MM.1S (cell line): ENCODE measurements around the gene GLB1L3.

Experiments
- DNase-seq: peaks from one replicate; pipeline ENCODE4 v3.0.0-alpha.2; 2015
- H2AFZ ChIP-seq: fragments of 300-600 bp; sonication (generic); 2 replicates; pipeline ENCODE4 v1.6.0; 2016; ENCODE audit warnings: antibody characterized with exemption, low read length
- H3F3A ChIP-seq: fragments of 300-600 bp; sonication (generic); 2 replicates; pipeline ENCODE4 v1.6.1; 2016; ENCODE audit warnings: mild to moderate bottlenecking, antibody characterized with exemption, low read length, moderate library complexity, mixed read lengths; ENCODE audit not compliant: insufficient read depth
- H3K27ac ChIP-seq: fragments of 300-600 bp; sonication (generic); 2 replicates; pipeline ENCODE4 v1.5.1; 2016; ENCODE audit warnings: mild to moderate bottlenecking, low read length
- H3K27me3 ChIP-seq: fragments of 300-600 bp; sonication (generic); replicated peaks from 2 replicates; pipeline ENCODE4 v1.6.0; 2016; ENCODE audit warnings: low read length; ENCODE audit not compliant: insufficient read depth
- H3K36me3 ChIP-seq: fragments of 300-600 bp; sonication (generic); replicated peaks from 2 replicates; pipeline ENCODE4 v1.6.1; 2016; ENCODE audit warnings: mild to moderate bottlenecking, low read length, mixed read lengths; ENCODE audit not compliant: insufficient read depth
- H3K4me1 ChIP-seq: fragments of 300-600 bp; sonication (generic); 2 replicates; pipeline ENCODE4 v1.6.1; 2016; ENCODE audit warnings: low read length, mixed read lengths
- H3K4me2 ChIP-seq: fragments of 300-600 bp; sonication (generic); 2 replicates; pipeline ENCODE4 v1.6.0; 2016; ENCODE audit warnings: low read depth, low read length
- H3K4me3 ChIP-seq: fragments of 300-600 bp; sonication (generic); 2 replicates; pipeline ENCODE4 v1.5.1; 2016; ENCODE audit warnings: low read length, mixed read lengths
- H3K79me2 ChIP-seq: fragments of 300-600 bp; sonication (generic); 2 replicates; pipeline ENCODE4 v1.6.1; 2016; ENCODE audit warnings: mixed run types, low read length, mixed read lengths
- H3K9ac ChIP-seq: fragments of 300-600 bp; sonication (generic); 2 replicates; pipeline ENCODE4 v1.6.1; 2016; ENCODE audit warnings: low read length, mixed read lengths
- H3K9me2 ChIP-seq: fragments of 300-600 bp; sonication (generic); replicated peaks from 2 replicates; pipeline ENCODE4 v1.6.1; 2016; ENCODE audit warnings: mild to moderate bottlenecking, low read length, mixed read lengths; ENCODE audit not compliant: insufficient read depth
- H3K9me3 ChIP-seq: fragments of 300-600 bp; sonication (generic); replicated peaks from 2 replicates; pipeline ENCODE4 v1.6.1; 2016; ENCODE audit warnings: mild to moderate bottlenecking, low read length, mixed read lengths; ENCODE audit not compliant: insufficient read depth
- H4K20me1 ChIP-seq: fragments of 300-600 bp; sonication (generic); 2 replicates; pipeline ENCODE4 v1.6.1; 2016; ENCODE audit warnings: mild to moderate bottlenecking, low read length, moderate library complexity, mixed read lengths; ENCODE audit not compliant: insufficient read depth
- EZH2 ChIP-seq: fragments of 300-600 bp; sonication (generic); optimal IDR thresholded peaks from 2 replicates; pipeline ENCODE3; 2017; ENCODE audit warnings: low read depth, mild to moderate bottlenecking, antibody characterized with exemption, low read length, mixed read lengths
- EZH2phosphoT487 ChIP-seq: fragments of 300-600 bp; sonication (generic); IDR thresholded peaks from 2 replicates; pipeline ENCODE4 v1.6.1; 2018; ENCODE audit warnings: antibody characterized with exemption, low read length
- TF ChIP-seq, protein P1 (sequence below): fragments of 300-600 bp; sonication (generic); IDR thresholded peaks from 2 replicates; pipeline ENCODE4 v1.5.1; 2016; ENCODE audit warnings: antibody characterized with exemption, low read length, mixed read lengths

The GLB1L3 gene

DNA sequence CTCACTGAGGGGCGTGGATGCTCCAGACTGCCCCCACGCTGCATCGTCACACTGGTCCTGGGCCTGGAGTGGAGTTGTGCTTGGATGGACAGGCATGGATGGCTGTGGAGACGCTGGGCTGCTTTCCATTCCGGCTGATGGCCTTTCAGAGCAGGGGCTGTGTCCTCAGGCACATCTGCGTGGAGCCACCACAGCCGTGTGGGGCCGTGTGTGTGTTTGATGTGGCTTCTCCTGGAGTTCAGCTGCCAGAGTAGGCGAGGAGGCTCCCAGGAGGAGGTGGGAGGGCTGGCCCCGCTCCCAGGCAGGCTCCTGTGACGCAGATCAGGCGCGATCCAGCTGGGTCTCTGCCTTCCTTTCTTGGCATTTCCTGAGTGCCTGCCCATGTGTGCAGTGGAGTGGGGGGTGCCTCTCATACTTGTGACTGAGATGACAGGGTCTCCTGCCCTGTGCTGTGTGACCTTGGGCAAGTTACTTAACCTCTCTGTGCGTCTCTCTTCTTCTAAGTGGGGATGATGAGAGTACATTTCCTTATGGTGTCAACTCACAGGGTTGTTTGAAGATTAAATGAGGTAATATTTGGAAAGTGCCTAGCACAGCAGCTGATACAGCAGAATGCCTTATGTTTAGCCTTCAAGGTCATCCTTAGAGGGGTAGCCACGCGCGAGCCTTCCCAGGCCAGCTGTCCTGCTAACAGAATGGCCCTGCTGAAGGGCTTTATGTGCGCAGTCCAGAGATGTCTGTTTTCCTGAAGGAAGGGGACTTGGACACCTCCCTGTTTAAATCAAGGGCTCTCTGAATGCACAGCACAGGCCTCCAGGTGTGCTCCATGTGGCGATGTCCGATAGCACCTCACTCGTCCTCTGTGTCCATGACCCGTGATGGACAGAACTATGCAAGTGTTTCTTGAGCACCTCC is 89.1 kb downstream of the GLB1L3 start:
- Histone ChIP-seq H3K27ac (no peak overlapping the region), H3K36me3 (no peaks in the 10 kb centered on the region), H2AFZ (no peak overlapping the region), H4K20me1 (no peaks in the 10 kb centered on the region), H3K9me2 (no peaks in the 10 kb centered on the region), H3K4me2 (no peak overlapping the region), H3K9me3 (no peaks in the 10 kb centered on the region), H3F3A (no peaks in the 10 kb centered on the region), H3K9ac (no peak overlapping the region), H3K4me3 (no peak overlapping the region), H3K4me1 (no peaks in the 10 kb centered on the region), H3K79me2 (no peaks in the 10 kb centered on the region), H3K27me3 (no peaks in the 10 kb centered on the region; the same call in 1 of the 2 replicates)
- TF ChIP-seq, protein P1, sequence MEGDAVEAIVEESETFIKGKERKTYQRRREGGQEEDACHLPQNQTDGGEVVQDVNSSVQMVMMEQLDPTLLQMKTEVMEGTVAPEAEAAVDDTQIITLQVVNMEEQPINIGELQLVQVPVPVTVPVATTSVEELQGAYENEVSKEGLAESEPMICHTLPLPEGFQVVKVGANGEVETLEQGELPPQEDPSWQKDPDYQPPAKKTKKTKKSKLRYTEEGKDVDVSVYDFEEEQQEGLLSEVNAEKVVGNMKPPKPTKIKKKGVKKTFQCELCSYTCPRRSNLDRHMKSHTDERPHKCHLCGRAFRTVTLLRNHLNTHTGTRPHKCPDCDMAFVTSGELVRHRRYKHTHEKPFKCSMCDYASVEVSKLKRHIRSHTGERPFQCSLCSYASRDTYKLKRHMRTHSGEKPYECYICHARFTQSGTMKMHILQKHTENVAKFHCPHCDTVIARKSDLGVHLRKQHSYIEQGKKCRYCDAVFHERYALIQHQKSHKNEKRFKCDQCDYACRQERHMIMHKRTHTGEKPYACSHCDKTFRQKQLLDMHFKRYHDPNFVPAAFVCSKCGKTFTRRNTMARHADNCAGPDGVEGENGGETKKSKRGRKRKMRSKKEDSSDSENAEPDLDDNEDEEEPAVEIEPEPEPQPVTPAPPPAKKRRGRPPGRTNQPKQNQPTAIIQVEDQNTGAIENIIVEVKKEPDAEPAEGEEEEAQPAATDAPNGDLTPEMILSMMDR, result no peak
- no peak for DNase-seq

DNA sequence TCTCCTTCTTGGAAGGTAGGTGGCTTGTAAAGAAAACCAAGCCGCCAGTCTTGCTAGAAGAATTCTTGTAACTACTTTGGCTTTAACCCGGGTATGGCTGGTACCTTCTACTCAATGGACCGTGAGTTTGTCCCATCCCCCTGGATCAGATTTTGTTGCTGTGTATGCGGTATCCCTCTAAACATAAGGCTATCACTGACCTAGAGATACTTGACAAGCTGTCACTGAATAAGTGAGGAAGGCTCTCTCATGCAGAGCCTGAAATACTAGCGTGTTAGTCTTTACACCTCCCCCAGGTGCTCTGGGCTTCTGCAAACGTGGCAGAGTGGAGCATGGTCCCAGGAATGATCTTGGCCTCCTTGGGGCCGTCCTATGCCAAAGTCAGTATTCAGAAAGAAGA is 90.1 kb downstream of the GLB1L3 start:
- no peaks in the 10 kb centered on the region for H4K20me1 ChIP-seq
- H2AFZ ChIP-seq, result no peak overlapping the region
- H3K9ac ChIP-seq, result no peak overlapping the region
- no peaks in the 10 kb centered on the region; the same call in 1 of the 2 replicates for H3K27me3 ChIP-seq
- no peak overlapping the region for H3K27ac ChIP-seq
- no peaks in the 10 kb centered on the region for H3K9me3 ChIP-seq
- H3K4me3 ChIP-seq, result no peak overlapping the region
- no peak overlapping the region for H3K4me2 ChIP-seq
- TF ChIP-seq EZH2phosphoT487, result no peak
- TF ChIP-seq, protein P1, result no peak
- no peak for TF ChIP-seq EZH2
- no peaks in the 10 kb centered on the region for H3K4me1 ChIP-seq
- no peak for DNase-seq
- no peaks in the 10 kb centered on the region for H3F3A ChIP-seq
- no peaks in the 10 kb centered on the region for H3K9me2 ChIP-seq
- no peaks in the 10 kb centered on the region for H3K79me2 ChIP-seq
- no peaks in the 10 kb centered on the region for H3K36me3 ChIP-seq

DNA sequence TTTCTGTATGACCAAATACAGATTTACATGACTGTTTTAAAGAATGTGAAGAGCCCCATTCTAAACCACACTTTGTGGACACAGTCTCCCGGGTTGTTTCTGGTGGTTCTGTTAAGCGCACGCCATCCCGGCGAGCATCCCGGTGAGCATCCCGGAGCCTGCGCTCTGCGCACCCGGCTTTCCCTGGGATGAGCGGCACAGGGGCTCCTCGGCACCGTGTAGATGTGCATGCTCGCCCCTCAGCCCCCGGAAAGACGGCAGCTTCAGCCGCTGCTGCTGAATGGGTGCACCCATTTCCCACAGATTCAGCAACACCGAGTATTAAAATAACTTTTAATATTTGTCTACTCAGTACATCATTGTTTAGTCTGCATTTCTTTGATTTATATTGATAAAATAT is 91.6 kb downstream of the GLB1L3 start:
- Histone ChIP-seq H3K27me3 (no peaks in the 10 kb centered on the region; the same call in 1 of the 2 replicates), H4K20me1 (no peaks in the 10 kb centered on the region), H2AFZ (no peak overlapping the region), H3K9ac (no peak overlapping the region), H3F3A (no peaks in the 10 kb centered on the region), H3K9me2 (no peaks in the 10 kb centered on the region), H3K9me3 (no peaks in the 10 kb centered on the region), H3K4me1 (no peaks in the 10 kb centered on the region), H3K27ac (no peak overlapping the region), H3K4me3 (no peak overlapping the region), H3K36me3 (no peaks in the 10 kb centered on the region), H3K79me2 (no peaks in the 10 kb centered on the region), H3K4me2 (no peak overlapping the region)
- TF ChIP-seq, protein P1, result no peak
- TF ChIP-seq EZH2phosphoT487 (no peak), EZH2 (no peak)
- no peak for DNase-seq
